SK-N-SH treated with all-trans-retinoic acid at 6 μM for 48 hours (cell line): ENCODE data around the gene AKAP5.

Source experiments
- ATAC-seq: fragments of 200-7000 bp; cut with Tn5 transposase; 3 replicates; pipeline ENCODE4 v1.9.1; 2020; ENCODE audit warnings: mild to moderate bottlenecking, moderate library complexity
- ARNTL ChIP-seq: fragments of 450-650 bp; formaldehyde crosslinking; IDR thresholded peaks from 2 replicates; pipeline ENCODE4 v1.5.0; 2020; ENCODE audit warnings: low read depth, mild to moderate bottlenecking, moderate library complexity, borderline replicate concordance
- BACH2 ChIP-seq: fragments of 250-450 bp; sonication (Bioruptor Pico); IDR thresholded peaks from 2 replicates; pipeline ENCODE4 v1.9.0; 2021; ENCODE audit warnings: mild to moderate bottlenecking, borderline replicate concordance
- CSDC2 ChIP-seq: fragments of 250-450 bp; sonication (Bioruptor Pico); IDR thresholded peaks from 2 replicates; pipeline ENCODE4 v1.5.0; 2020; ENCODE audit warnings: mild to moderate bottlenecking, moderate library complexity
- CSRNP3 ChIP-seq: fragments of 250-450 bp; sonication (Bioruptor Pico); IDR thresholded peaks from 2 replicates; pipeline ENCODE4 v1.5.1; 2021; ENCODE audit warnings: mild to moderate bottlenecking, moderate library complexity
- ESRRG ChIP-seq: fragments of 250-450 bp; sonication (Bioruptor Pico); IDR thresholded peaks from 2 replicates; pipeline ENCODE4 v1.6.1; 2021; ENCODE audit warnings: mild to moderate bottlenecking
- GLIS3 ChIP-seq: fragments of 250-450 bp; sonication (Bioruptor Pico); IDR thresholded peaks from 2 replicates; pipeline ENCODE4 v1.5.0; 2020; ENCODE audit warnings: mild to moderate bottlenecking, moderate library complexity
- ISL1 ChIP-seq: fragments of 250-450 bp; sonication (Bioruptor Pico); IDR thresholded peaks from 2 replicates; pipeline ENCODE4 v2.1.2; 2022; ENCODE audit warnings: mild to moderate bottlenecking, moderate library complexity
- OSR1 ChIP-seq: fragments of 250-450 bp; sonication (Bioruptor Pico); IDR thresholded peaks from 2 replicates; pipeline ENCODE4 v1.8.0; 2022; ENCODE audit warnings: moderate library complexity, mild to moderate bottlenecking, inconsistent platforms
- PATZ1 ChIP-seq: fragments of 250-450 bp; sonication (Bioruptor Pico); IDR thresholded peaks from 2 replicates; pipeline ENCODE4 v1.8.0; 2020; ENCODE audit warnings: mild to moderate bottlenecking, moderate library complexity, borderline replicate concordance
- POU6F1 ChIP-seq: fragments of 250-450 bp; sonication (Bioruptor Pico); IDR thresholded peaks from 2 replicates; pipeline ENCODE4 v1.8.0; 2021; ENCODE audit warnings: low read depth, mild to moderate bottlenecking, moderate library complexity, borderline replicate concordance
- RARB ChIP-seq: fragments of 250-450 bp; sonication (Bioruptor Pico); IDR thresholded peaks from 2 replicates; pipeline ENCODE4 v1.8.0; 2021; ENCODE audit warnings: mild to moderate bottlenecking, moderate library complexity
- SNAI2 ChIP-seq: fragments of 250-450 bp; sonication (Bioruptor Pico); IDR thresholded peaks from 2 replicates; pipeline ENCODE4 v1.5.0; 2020; ENCODE audit warnings: mild to moderate bottlenecking, moderate library complexity
- TCF4 ChIP-seq: fragments of 250-450 bp; sonication (Bioruptor Pico); IDR thresholded peaks from 2 replicates; pipeline ENCODE4 v1.8.0; 2021; ENCODE audit warnings: mild to moderate bottlenecking, moderate library complexity, borderline replicate concordance
- TOX ChIP-seq: fragments of 250-450 bp; sonication (Bioruptor Pico); IDR thresholded peaks from 2 replicates; pipeline ENCODE4 v1.8.0; 2021; ENCODE audit warnings: mild to moderate bottlenecking, moderate library complexity, borderline replicate concordance
- TSHZ2 ChIP-seq: fragments of 250-450 bp; sonication (Bioruptor Pico); IDR thresholded peaks from 2 replicates; pipeline ENCODE4 v1.5.0; 2020; ENCODE audit warnings: mild to moderate bottlenecking, moderate library complexity
- ZC3H10 ChIP-seq: fragments of 250-450 bp; sonication (Bioruptor Pico); IDR thresholded peaks from 2 replicates; pipeline ENCODE4 v1.5.1; 2021; ENCODE audit warnings: mild to moderate bottlenecking, moderate library complexity
- ZFP3 ChIP-seq: fragments of 250-450 bp; sonication (Bioruptor Pico); IDR thresholded peaks from 2 replicates; pipeline ENCODE4 v1.5.0; 2020; ENCODE audit warnings: mild to moderate bottlenecking, moderate library complexity
- ZFP30 ChIP-seq: fragments of 450-650 bp; formaldehyde crosslinking; IDR thresholded peaks from 2 replicates; pipeline ENCODE4 v1.5.0; 2022; ENCODE audit warnings: mild to moderate bottlenecking, moderate library complexity
- ZNF565 ChIP-seq: fragments of 450-650 bp; formaldehyde crosslinking; conservative IDR thresholded peaks from 2 replicates; pipeline ENCODE4 v1.5.0; 2020; ENCODE audit warnings: low read depth, mild to moderate bottlenecking, moderate library complexity
- ZNF70 ChIP-seq: fragments of 450-650 bp; formaldehyde crosslinking; IDR thresholded peaks from 2 replicates; pipeline ENCODE4 v1.5.0; 2020; ENCODE audit warnings: mild to moderate bottlenecking, moderate library complexity

AKAP5 gene

GRCh38 chr14:64444140-64444539 is 21.2 kb upstream of the AKAP5 start (continued):
- TF ChIP-seq CSRNP3 (CRISPR knock-in tag) (no peak), TSHZ2 (CRISPR knock-in tag) (no peak), OSR1 (CRISPR knock-in tag) (no peak), TOX (CRISPR knock-in tag) (no peak), ZC3H10 (CRISPR knock-in tag) (no peak)

GRCh38 chr14:64444984-64445845 is 20.1 kb upstream of the AKAP5 start:
- ATAC-seq = peak; percentile 85
- no peak for TF ChIP-seq ESRRG (CRISPR knock-in tag)
- TF ChIP-seq TCF4 (CRISPR knock-in tag) = no peak
- TF ChIP-seq POU6F1 (CRISPR knock-in tag) = no peak
- TF ChIP-seq ARNTL = no peak
- no peak for TF ChIP-seq ZNF565 (CRISPR knock-in tag)
- TF ChIP-seq GLIS3 (CRISPR knock-in tag) = no peak
- TF ChIP-seq CSDC2 = no peak
- TF ChIP-seq ZC3H10 (CRISPR knock-in tag) = no peak
- TF ChIP-seq RARB (CRISPR knock-in tag) = no peak
- TF ChIP-seq BACH2 (CRISPR knock-in tag) = no peak
- no peak for TF ChIP-seq ZFP30 (CRISPR knock-in tag)
- TF ChIP-seq PATZ1 (CRISPR knock-in tag) = no peak
- TF ChIP-seq SNAI2 (CRISPR knock-in tag) = no peak
- TF ChIP-seq TOX (CRISPR knock-in tag) = peak; percentile 44; the same call in 1 of the 2 replicates
- no peak for TF ChIP-seq ZNF70 (CRISPR knock-in tag)
- peak; percentile 18; the same call in 1 of the 2 replicates for TF ChIP-seq ISL1
- TF ChIP-seq ZFP3 (CRISPR knock-in tag) = no peak
- TF ChIP-seq CSRNP3 (CRISPR knock-in tag) = no peak
- TF ChIP-seq, all 23 proteins: peak for 2
